ENCODE data around the gene GABRG3. TPM values are rescaled to one million over a fixed set of nuclear protein-coding genes. Genes with fewer than 3 reads are reported as not detected.

GABRG3 gene
- total and polyA plus RNA-seq, 10 of the 15 experiments (the other 5 are each of a cell fraction or from before 2014, with no cell fraction given) = 0.15 TPM; not detected in 9

- intact Hi-C loops (cut with micrococcal nuclease; ENCODE audit: unreplicated experiment) = no loop called here
These were observed 382.9 kb downstream of the GABRG3 start for GRCh38 chr15:27353856-27354255.

GRCh38 chr15:27358751-27359434 is 387.9 kb downstream of the GABRG3 start:
- Histone ChIP-seq H4K20me1 (ENCODE audit: control insufficient read depth, insufficient read depth) (no peaks in the 10 kb centered on the region), H3K9me3 (replicated peaks; ENCODE audit: control insufficient read depth, insufficient read depth, low read length) (no peaks in the 10 kb centered on the region; the same call in 2 of the 3 replicates), H3K4me1 (ENCODE audit: control insufficient read depth, insufficient read depth, low read length) (no peaks in the 10 kb centered on the region), H2AFZ (ENCODE audit: control insufficient read depth, low read depth, low read length) (no peak overlapping the region), H3K9ac (ENCODE audit: control insufficient read depth, insufficient read depth, low read length) (no peak overlapping the region), H3K4me2 (ENCODE audit: control insufficient read depth, insufficient read depth) (no peak overlapping the region), H3K27me3 (replicated peaks in 1 of 2; ENCODE audit: control insufficient read depth in 2 of 2, insufficient read depth in 2 of 2, low read length in 1 of 2) (no peaks in the 10 kb centered on the region), H3K79me2 (ENCODE audit: control insufficient read depth, insufficient read depth, low read length) (no peaks in the 10 kb centered on the region), H3K4me3 (no peak overlapping the region), H3K36me3 (ENCODE audit: control insufficient read depth in 2 of 2, insufficient read depth in 2 of 2, low read length in 1 of 2) (no peaks in the 10 kb centered on the region), H3K27ac (ENCODE audit: control insufficient read depth, insufficient read depth) (no peak overlapping the region)
- ChIA-PET RAD21 (ENCODE audit: unreplicated experiment) (no interaction called here), POLR2A (no interaction called here), SMC1A (ENCODE audit: uncharacterized antibody, unreplicated experiment) (interaction anchor here (0.6 kb wide), 1 partner anchor 12 kb away, joined by 3 read pairs; no protein-coding TSS in a partner anchor), CTCF (interaction anchor here (1.4 to 2.4 kb wide), 2 partner anchors 299 to 468 kb away, joined by 4 to 8 read pairs; no protein-coding TSS in a partner anchor)
- WGBS (ENCODE audit: insufficient coverage, insufficient replicate concordance, low lambda C conversion rate, missing lambda C conversion rate) = 16% methylated on average over 19 of the region's 19 CpGs
- no peak for ATAC-seq
- no TSS peak for BruUV-seq (replicated peaks)
- no peak for DNase-seq (ENCODE audit: low read depth, low spot score)
- in situ Hi-C loops (cut with MboI) = no loop called here
- FAIRE-seq = no peak
- TF ChIP-seq GABPA (IDR thresholded peaks at IDR 0.05; ENCODE audit: low read depth) = no peak
- TF ChIP-seq, protein P1, sequence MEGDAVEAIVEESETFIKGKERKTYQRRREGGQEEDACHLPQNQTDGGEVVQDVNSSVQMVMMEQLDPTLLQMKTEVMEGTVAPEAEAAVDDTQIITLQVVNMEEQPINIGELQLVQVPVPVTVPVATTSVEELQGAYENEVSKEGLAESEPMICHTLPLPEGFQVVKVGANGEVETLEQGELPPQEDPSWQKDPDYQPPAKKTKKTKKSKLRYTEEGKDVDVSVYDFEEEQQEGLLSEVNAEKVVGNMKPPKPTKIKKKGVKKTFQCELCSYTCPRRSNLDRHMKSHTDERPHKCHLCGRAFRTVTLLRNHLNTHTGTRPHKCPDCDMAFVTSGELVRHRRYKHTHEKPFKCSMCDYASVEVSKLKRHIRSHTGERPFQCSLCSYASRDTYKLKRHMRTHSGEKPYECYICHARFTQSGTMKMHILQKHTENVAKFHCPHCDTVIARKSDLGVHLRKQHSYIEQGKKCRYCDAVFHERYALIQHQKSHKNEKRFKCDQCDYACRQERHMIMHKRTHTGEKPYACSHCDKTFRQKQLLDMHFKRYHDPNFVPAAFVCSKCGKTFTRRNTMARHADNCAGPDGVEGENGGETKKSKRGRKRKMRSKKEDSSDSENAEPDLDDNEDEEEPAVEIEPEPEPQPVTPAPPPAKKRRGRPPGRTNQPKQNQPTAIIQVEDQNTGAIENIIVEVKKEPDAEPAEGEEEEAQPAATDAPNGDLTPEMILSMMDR (IDR thresholded peaks at IDR 0.05 in 2 of 3, conservative IDR thresholded peaks at IDR 0.05 in 1 of 3; ENCODE audit: control insufficient read depth in 2 of 3, extremely low read depth in 1 of 3, insufficient read depth in 1 of 3, low read depth in 3 of 3, low read length in 3 of 3) = peak; percentile 0 to 32 (median 17); a peak in 2 of 6 replicates
- TF ChIP-seq ZNF274 (IDR thresholded peaks at IDR 0.05; ENCODE audit: insufficient read depth, insufficient read length) = no peak
- TF ChIP-seq NBN (IDR thresholded peaks at IDR 0.05) = no peak
- no peak for TF ChIP-seq SMC3 (IDR thresholded peaks at IDR 0.05; ENCODE audit: borderline replicate concordance, low read length)
- TF ChIP-seq RB1 (IDR thresholded peaks at IDR 0.05; ENCODE audit: borderline replicate concordance) = no peak
- TF ChIP-seq SIN3A (IDR thresholded peaks at IDR 0.05; ENCODE audit: low read depth, low read length) = no peak
- intact Hi-C loops (cut with micrococcal nuclease; ENCODE audit: unreplicated experiment) = no loop called here

More at GRCh38 chr15:27353856-27354255, 382.9 kb downstream of the GABRG3 start:
- SMC1A ChIA-PET (ENCODE audit: uncharacterized antibody, unreplicated experiment) = no interaction called here
- Histone ChIP-seq H4K20me1 (ENCODE audit: control insufficient read depth, insufficient read depth) (no peaks in the 10 kb centered on the region), H3K4me3 (no peak overlapping the region), H3K36me3 (ENCODE audit: control insufficient read depth in 2 of 2, insufficient read depth in 2 of 2, low read length in 1 of 2) (no peaks in the 10 kb centered on the region), H3K4me2 (ENCODE audit: control insufficient read depth, insufficient read depth) (no peak overlapping the region), H2AFZ (ENCODE audit: control insufficient read depth, low read depth, low read length) (no peak overlapping the region), H3K27me3 (replicated peaks in 1 of 2; ENCODE audit: control insufficient read depth in 2 of 2, insufficient read depth in 2 of 2, low read length in 1 of 2) (no peaks in the 10 kb centered on the region), H3K9me3 (replicated peaks; ENCODE audit: control insufficient read depth, insufficient read depth, low read length) (no peaks in the 10 kb centered on the region; the same call in 1 of the 3 replicates), H3K9ac (ENCODE audit: control insufficient read depth, insufficient read depth, low read length) (no peak overlapping the region), H3K27ac (ENCODE audit: control insufficient read depth, insufficient read depth) (no peak overlapping the region), H3K4me1 (ENCODE audit: control insufficient read depth, insufficient read depth, low read length) (no peaks in the 10 kb centered on the region), H3K79me2 (ENCODE audit: control insufficient read depth, insufficient read depth, low read length) (no peaks in the 10 kb centered on the region)
- CTCF ChIA-PET = no interaction called here
- no peak for FAIRE-seq
- in situ Hi-C loops (cut with MboI) = no loop called here
- no peak for DNase-seq (ENCODE audit: low read depth, low spot score)
- RAD21 ChIA-PET (ENCODE audit: unreplicated experiment) = no interaction called here
- BruUV-seq (replicated peaks) = no TSS peak
- no peak for ATAC-seq
- TF ChIP-seq NR2C1 (IDR thresholded peaks at IDR 0.05) (no peak), ETV6 (conservative IDR thresholded peaks at IDR 0.05 in 1 of 2, IDR thresholded peaks at IDR 0.05 in 1 of 2; ENCODE audit: borderline replicate concordance in 1 of 2, low read depth in 1 of 2) (no peak), ATF3 (IDR thresholded peaks at IDR 0.05; ENCODE audit: borderline replicate concordance, extremely low read depth, low read depth, low read length) (no peak), BHLHE40 (IDR thresholded peaks at IDR 0.05; ENCODE audit: borderline replicate concordance in 1 of 2, low read depth in 2 of 2, low read length in 1 of 2) (no peak), STAT3 (IDR thresholded peaks at IDR 0.05; ENCODE audit: low read depth, low read length) (no peak), CREB1 (IDR thresholded peaks at IDR 0.05; ENCODE audit: low read depth) (no peak), JUNB (IDR thresholded peaks at IDR 0.05) (no peak)
- POLR2A ChIA-PET = no interaction called here
- WGBS (ENCODE audit: insufficient coverage, insufficient replicate concordance, low lambda C conversion rate, missing lambda C conversion rate) = 0% methylated on average over 2 of the region's 2 CpGs
